Measurements from ENCODE around the gene DGKB. TPM values are rescaled to one million over a fixed set of nuclear protein-coding genes. Genes with fewer than 3 reads are reported as not detected.

The DGKB gene
- polyA plus RNA-seq, 6 donors from 2014 or later: not detected

DNA sequence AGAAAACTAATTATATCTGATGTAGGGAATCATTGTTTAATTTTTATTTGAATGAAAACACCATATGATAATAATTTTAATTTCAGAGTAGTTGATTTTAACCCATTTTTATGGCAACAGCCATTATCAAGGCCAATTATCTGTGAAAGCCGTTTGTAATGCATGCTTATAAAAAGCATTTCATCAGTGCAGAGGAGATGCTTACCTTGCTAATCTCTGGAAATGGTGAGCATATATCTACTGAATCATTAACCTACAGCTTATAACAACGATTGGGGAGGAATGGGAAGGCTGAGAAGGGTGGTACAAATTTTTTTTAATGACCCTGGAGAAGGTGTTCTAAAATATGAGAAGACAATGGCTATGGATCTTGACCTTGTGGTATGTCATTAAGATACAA is 235.6 kb downstream of the DGKB start:
- no peak for ATAC-seq (ENCODE audit: low read depth in 2 of 2)
- DNase-seq: no peak
- peaks cover 0 to 4% (median 0%) of the 10 kb centered on the region in 7 donors for H3K9me3 Mint-ChIP-seq
- no peaks in the 10 kb centered on the region for H3K36me3 Mint-ChIP-seq
- H3K4me1 Mint-ChIP-seq: no peaks in the 10 kb centered on the region
- H3K4me3 Mint-ChIP-seq: no peak overlapping the region
- H3K27me3 Mint-ChIP-seq: no peaks in the 10 kb centered on the region
- H3K27ac Mint-ChIP-seq: no peak overlapping the region

DNA sequence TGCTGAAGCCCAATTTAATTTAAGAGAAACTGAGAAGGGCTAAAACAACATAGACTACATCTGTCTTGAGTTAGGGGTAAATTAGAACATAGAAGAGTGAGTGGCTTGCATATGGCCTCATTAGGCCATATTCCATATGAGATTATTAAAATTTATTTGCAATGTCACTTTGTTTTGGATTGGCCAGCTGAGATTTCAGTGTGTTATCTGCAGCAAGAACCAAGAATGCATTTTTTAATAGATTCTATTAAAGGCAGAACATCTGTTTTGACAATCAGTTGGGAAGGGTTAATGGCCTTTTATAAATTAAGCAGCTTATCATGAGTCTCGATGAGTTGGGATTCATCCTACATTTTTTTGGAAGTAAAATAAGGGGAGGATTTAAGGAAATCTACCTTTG is 236.2 kb downstream of the DGKB start:
- H3K27ac Mint-ChIP-seq: no peak overlapping the region

DNA sequence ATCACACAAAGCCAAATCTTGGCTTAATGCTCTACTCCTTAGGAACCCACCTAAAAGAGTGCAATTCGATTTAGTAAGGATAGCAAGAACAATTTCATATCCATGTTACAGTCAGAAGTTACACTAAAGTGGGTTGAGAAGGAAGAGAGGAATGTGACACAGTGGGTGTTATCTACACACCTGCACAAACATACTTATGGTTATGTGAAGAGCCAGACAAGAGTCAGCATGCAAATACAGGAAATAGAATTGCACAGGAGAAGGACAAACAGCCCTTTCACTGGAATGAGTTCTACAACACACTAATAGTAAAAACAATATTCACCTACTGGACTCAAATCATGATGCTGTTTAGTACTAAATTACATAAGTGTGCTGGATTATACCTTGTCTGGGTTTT is 262.8 kb downstream of the DGKB start:
- H3K4me3 Mint-ChIP-seq: no peak overlapping the region
- no peaks in the 10 kb centered on the region for H3K36me3 Mint-ChIP-seq
- ATAC-seq (ENCODE audit: low read depth in 2 of 2) (no peak), DNase-seq (no peak)
- H3K9me3 Mint-ChIP-seq: peaks cover 1 to 20% (median 7%) of the 10 kb centered on the region in 7 donors
- H3K27me3 Mint-ChIP-seq: no peaks in the 10 kb centered on the region
- no peaks in the 10 kb centered on the region for H3K4me1 Mint-ChIP-seq
- no peak overlapping the region for H3K27ac Mint-ChIP-seq

More for the DNA sequence above, 236.2 kb downstream of the DGKB start:
- ATAC-seq (ENCODE audit: low read depth in 2 of 2): no peak
- Mint-ChIP-seq H3K4me3 (no peak overlapping the region), H3K4me1 (no peaks in the 10 kb centered on the region), H3K9me3 (peaks cover 0 to 4% (median 0%) of the 10 kb centered on the region in 7 donors), H3K36me3 (no peaks in the 10 kb centered on the region), H3K27me3 (no peaks in the 10 kb centered on the region)
- no peak for DNase-seq

DNA sequence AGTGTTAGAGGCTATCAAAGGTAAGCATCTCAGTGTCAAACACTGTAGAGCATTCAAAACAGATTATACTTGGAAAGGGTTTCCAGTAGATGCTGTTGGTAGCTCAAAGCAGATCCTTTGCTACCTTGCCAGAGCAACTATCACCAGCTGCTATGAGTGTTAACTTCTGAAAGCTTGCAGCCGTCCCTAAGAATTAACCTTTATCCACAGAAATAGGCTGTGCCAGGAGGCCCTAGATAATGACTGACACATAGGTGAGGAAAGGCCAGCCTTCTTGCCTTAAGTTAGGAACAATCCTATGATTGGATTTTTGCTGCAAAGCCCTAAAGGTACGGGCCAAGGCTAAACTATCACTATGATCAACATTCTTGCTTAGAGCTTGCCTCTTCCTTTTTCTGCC is 263.2 kb downstream of the DGKB start:
- Mint-ChIP-seq H3K27ac (no peak overlapping the region), H3K36me3 (no peaks in the 10 kb centered on the region), H3K4me3 (no peak overlapping the region), H3K27me3 (no peaks in the 10 kb centered on the region), H3K9me3 (peaks cover 0 to 16% (median 5%) of the 10 kb centered on the region in 7 donors), H3K4me1 (no peaks in the 10 kb centered on the region)
- ATAC-seq (ENCODE audit: low read depth in 2 of 2) (no peak), DNase-seq (no peak)

DNA sequence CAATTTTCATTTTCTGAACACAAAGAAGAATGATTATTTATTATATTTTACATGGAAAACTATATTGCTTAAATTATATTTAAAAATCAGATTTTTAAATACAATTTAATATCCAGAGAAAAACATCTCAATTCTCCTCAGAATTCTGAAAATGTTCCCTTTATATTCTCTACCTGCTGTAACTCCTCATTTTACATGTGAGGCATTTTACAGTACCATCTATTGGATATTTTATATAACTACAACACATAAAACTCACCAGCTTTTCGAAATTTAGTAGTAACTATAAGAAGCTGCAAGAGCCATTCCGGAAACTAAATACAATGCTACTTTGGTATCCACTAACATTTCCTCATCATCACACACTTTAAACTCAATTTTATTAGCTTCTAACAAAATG is 264.6 kb downstream of the DGKB start:
- no peak for DNase-seq
- Mint-ChIP-seq H3K4me1 (no peaks in the 10 kb centered on the region), H3K27ac (no peak overlapping the region), H3K4me3 (no peak overlapping the region), H3K36me3 (no peaks in the 10 kb centered on the region), H3K27me3 (no peaks in the 10 kb centered on the region), H3K9me3 (peaks cover 0 to 4% (median 0%) of the 10 kb centered on the region in 7 donors)
- ATAC-seq (ENCODE audit: low read depth in 2 of 2): no peak

DNA sequence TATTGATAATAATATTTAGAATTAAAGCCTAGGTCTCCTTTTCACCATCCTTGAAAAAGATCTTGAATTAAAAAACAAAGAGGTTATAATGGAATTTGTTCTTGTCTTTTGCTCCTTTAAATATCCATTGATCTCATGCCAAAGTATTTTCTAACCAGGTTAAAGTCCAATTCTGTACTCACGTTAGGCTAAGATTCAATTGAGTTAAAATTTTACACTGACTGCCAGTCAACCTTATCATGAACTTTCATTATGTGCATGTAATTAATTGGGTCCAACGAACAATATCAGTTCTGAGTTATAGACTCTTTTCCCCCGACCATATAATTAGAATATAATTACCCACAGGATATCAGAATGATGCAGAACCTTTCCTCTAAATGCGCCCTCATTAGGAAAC is 266.6 kb downstream of the DGKB start:
- DNase-seq: no peak
- Mint-ChIP-seq H3K27ac (no peak overlapping the region), H3K4me1 (no peaks in the 10 kb centered on the region), H3K9me3 (peaks cover 0 to 1% (median 0%) of the 10 kb centered on the region in 7 donors), H3K4me3 (no peak overlapping the region), H3K27me3 (no peaks in the 10 kb centered on the region), H3K36me3 (no peaks in the 10 kb centered on the region)
- ATAC-seq (ENCODE audit: low read depth in 2 of 2): no peak

DNA sequence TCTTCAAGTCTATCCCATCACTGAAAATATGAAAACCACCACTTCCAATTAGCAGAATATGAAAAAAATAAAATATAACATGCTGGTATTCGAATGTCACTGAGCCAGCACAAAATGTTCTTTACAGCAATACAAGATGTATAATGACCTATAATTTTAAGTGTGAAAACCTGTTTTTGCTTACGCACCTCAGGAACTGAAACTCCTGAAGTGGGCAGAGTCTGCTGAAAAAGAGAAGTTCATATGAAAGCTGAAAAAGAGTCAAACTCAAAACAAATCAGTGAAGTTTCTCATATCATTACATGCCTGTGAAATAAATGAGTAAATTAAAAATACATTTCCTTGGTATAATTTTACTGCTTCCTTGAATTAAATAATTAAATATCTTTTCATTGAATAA is 272.5 kb downstream of the DGKB start:
- DNase-seq (no peak), ATAC-seq (ENCODE audit: low read depth in 2 of 2) (no peak)
- Mint-ChIP-seq H3K27ac (no peak overlapping the region), H3K9me3 (peaks cover 0 to 2% (median 0%) of the 10 kb centered on the region in 7 donors), H3K27me3 (no peaks in the 10 kb centered on the region), H3K4me3 (no peak overlapping the region), H3K36me3 (no peaks in the 10 kb centered on the region), H3K4me1 (no peaks in the 10 kb centered on the region)

DNA sequence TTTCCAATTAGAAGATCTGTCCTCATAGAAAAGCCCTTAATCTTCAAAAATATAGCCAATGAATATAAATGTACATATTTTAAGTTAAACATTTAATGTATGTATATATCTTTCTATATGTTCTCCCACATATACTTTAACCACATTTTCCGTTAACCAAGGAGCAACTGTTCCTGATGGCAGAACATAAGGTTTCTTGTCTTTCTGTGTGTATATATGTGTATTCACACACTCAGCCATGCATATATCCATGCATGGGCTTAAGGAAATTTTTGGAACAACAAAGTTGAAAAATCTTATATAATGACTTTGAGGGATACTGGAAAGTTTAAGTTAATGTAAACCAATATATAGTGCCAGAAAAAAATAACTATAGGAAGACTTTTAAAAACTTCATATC is 274.0 kb downstream of the DGKB start:
- Mint-ChIP-seq H3K4me3 (no peak overlapping the region), H3K4me1 (no peaks in the 10 kb centered on the region), H3K27ac (no peak overlapping the region), H3K9me3 (peaks cover 0 to 2% (median 0%) of the 10 kb centered on the region in 7 donors), H3K36me3 (no peaks in the 10 kb centered on the region), H3K27me3 (no peaks in the 10 kb centered on the region)
- DNase-seq (no peak), ATAC-seq (ENCODE audit: low read depth in 2 of 2) (no peak)

DNA sequence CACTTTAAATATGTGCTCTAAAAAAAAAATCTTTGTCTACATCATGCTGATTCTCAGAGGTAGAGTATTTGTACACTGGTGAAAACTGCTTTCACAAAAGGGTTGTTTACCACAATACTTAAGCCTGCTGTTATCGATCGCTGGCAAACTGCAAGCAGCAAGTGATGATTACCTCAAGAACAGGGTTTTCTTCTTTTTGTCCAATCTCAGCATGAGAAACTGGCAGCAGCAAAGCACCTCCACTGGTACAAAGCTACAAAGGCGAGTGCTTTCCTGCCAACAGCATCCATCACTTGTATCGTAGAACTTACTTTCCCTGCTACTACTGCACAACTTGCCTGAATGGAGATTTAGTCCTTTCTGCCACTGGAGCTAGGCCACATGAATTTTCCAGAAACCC is 276.5 kb downstream of the DGKB start:
- no peak for ATAC-seq (ENCODE audit: low read depth in 2 of 2)
- H3K4me1 Mint-ChIP-seq: no peaks in the 10 kb centered on the region
- no peaks in the 10 kb centered on the region for H3K36me3 Mint-ChIP-seq
- no peaks in the 10 kb centered on the region for H3K27me3 Mint-ChIP-seq
- no peak overlapping the region for H3K27ac Mint-ChIP-seq
- no peak for DNase-seq
- no peak overlapping the region for H3K4me3 Mint-ChIP-seq
- H3K9me3 Mint-ChIP-seq: peaks cover 0 to 2% (median 0%) of the 10 kb centered on the region in 7 donors

DNA sequence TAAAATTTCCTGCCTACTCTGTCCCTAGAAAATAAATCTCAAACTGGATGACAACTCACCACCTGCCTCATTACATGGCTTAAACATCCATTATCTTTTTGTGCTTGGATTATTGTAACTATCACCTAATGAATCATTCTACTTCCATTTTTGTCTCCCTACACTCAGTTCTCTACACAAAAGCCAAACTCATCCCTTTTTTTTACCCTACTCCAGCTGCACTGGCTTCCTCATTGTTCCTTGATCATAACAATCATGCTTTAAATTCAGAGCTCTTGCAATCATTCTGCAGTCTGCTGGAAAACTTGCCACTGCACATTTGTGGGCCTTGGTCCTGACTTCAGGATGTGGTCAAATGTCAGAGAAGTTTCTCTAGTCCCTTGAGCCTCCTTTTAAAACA is 280.0 kb downstream of the DGKB start:
- ATAC-seq (ENCODE audit: low read depth in 2 of 2): no peak
- no peak for DNase-seq
- no peaks in the 10 kb centered on the region for H3K36me3 Mint-ChIP-seq
- no peak overlapping the region for H3K27ac Mint-ChIP-seq
- H3K9me3 Mint-ChIP-seq: peaks cover 0 to 2% (median 0%) of the 10 kb centered on the region in 7 donors
- H3K4me3 Mint-ChIP-seq: no peak overlapping the region
- no peaks in the 10 kb centered on the region for H3K4me1 Mint-ChIP-seq
- no peaks in the 10 kb centered on the region for H3K27me3 Mint-ChIP-seq

DNA sequence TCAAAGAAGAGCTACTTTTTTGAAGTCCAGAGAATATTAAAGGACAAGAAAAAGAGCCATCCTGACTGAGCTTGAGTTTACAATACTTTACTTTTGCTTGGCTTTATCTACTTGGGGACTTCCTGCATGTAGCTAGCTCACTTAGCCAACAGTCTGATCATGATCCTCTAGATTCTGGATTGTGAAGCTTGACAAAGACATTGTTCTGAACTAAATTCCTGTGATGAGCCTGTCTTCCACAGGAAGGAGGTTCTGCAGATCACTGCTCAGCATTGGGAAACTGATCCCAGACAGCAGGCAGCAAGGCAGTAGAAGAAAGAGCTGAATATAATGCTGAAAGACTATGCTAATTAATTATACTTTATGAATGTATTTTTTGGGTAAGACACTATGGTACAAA is 296.4 kb downstream of the DGKB start:
- Mint-ChIP-seq H3K4me3 (peak overlapping the region in 1 of 8 donors; percentile 11), H3K9me3 (peaks cover 0 to 9% (median 4%) of the 10 kb centered on the region in 7 donors), H3K27ac (peak overlapping the region in 1 of 6 donors; percentile 12), H3K27me3 (no peaks in the 10 kb centered on the region), H3K4me1 (no peaks in the 10 kb centered on the region), H3K36me3 (no peaks in the 10 kb centered on the region)
- DNase-seq (no peak), ATAC-seq (ENCODE audit: low read depth in 2 of 2) (no peak)

DNA sequence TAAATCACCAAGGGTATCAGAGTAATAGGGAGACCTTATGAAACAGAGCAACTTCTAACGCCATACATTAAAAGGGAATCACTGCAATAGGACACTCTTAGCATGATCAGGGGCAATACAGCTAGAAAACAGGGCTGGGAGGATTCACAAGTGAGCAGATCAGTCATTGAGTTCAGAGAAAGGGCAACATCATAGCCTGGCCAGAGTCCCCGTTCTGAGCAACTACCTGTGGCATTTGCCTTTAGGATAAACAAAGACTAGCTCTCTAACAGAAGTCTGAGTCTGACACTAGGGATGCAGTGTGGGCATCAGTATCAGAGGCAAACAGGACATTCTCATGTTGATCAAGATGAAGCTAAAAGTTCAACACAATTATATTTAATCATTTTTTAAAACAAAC is 297.9 kb downstream of the DGKB start:
- no peak for ATAC-seq (ENCODE audit: low read depth in 2 of 2)
- H3K9me3 Mint-ChIP-seq: peaks cover 0 to 9% (median 4%) of the 10 kb centered on the region in 7 donors
- no peaks in the 10 kb centered on the region for H3K4me1 Mint-ChIP-seq
- H3K4me3 Mint-ChIP-seq: no peak overlapping the region
- no peaks in the 10 kb centered on the region for H3K27me3 Mint-ChIP-seq
- H3K36me3 Mint-ChIP-seq: no peaks in the 10 kb centered on the region
- no peak overlapping the region for H3K27ac Mint-ChIP-seq
- DNase-seq: no peak

DNA sequence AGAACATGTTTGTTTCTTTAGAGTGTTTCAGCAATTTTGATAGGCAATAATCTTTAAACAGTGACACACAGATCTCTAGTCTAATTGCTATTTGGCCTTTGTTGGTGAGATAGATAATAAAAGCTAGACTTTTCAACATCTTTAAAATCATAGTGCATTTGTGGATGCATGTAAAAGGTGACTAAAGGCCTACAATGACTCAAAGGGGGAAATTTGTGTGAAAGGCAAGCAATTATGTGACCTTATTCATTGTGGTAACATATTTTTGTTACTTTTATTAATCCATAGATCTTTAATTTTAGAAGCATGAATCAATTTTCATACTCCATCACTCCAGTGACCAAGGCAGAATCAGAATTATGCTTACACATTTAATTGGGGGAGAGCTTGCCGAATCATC is 299.7 kb downstream of the DGKB start:
- H3K27me3 Mint-ChIP-seq: no peaks in the 10 kb centered on the region
- ATAC-seq (ENCODE audit: low read depth in 2 of 2) (no peak), DNase-seq (no peak)
- no peaks in the 10 kb centered on the region for H3K36me3 Mint-ChIP-seq
- no peak overlapping the region for H3K27ac Mint-ChIP-seq
- no peaks in the 10 kb centered on the region for H3K4me1 Mint-ChIP-seq
- peaks cover 0 to 9% (median 0%) of the 10 kb centered on the region in 7 donors for H3K9me3 Mint-ChIP-seq
- H3K4me3 Mint-ChIP-seq: no peak overlapping the region

DNA sequence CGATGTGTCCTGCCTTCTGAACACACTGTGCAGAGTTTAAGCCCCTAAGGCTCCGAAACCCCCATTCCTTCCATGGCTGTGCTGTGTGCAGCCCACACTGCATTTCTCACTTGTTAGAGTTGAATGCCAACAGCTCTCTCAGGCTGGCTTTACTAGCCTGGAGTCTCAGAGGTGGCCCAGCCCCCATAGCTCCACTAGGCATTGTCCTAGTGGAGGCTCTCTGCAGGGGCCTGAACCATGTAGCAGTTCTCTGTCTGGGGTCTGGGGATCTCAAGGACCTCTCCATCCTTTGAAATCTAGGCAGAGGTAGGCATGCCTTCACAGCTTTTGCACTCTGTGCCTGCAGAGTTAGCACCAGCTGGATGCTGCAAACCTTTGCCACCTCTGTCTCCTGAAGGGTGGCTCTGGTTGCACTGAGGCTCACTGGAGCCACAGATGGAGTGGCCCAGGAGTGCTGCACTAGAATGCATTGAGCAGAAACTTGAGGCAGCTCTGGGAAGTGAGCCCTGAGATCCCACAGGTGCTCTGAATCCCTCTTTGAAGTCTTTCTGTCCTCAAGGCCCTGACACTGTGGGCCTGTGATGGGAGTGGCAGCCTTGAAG is 301.7 kb downstream of the DGKB start:
- no peak for DNase-seq
- peaks cover 0 to 10% (median 0%) of the 10 kb centered on the region in 7 donors for H3K9me3 Mint-ChIP-seq
- ATAC-seq (ENCODE audit: low read depth in 2 of 2): no peak
- H3K4me1 Mint-ChIP-seq: no peaks in the 10 kb centered on the region
- H3K27me3 Mint-ChIP-seq: no peaks in the 10 kb centered on the region
- no peaks in the 10 kb centered on the region for H3K36me3 Mint-ChIP-seq
- H3K4me3 Mint-ChIP-seq: no peak overlapping the region
- H3K27ac Mint-ChIP-seq: no peak overlapping the region

DNA sequence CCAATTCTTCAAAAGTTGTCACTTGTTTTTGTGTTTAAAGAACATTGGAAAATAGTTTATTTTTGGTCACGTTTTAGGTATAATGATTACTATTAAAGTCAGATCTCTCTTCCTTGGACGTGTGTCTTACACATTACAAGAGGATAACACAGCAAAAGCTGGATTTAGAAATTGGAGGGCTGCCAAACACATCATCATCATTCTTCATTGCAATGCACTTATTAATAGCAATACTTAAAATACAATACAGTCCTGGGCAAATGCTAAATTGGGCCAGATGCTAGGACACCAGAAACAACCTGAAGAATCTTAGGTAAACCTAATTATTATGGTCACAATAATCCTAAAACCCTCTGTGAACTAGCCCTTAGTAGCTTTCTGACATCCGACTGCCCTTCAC is 303.6 kb downstream of the DGKB start:
- ATAC-seq (ENCODE audit: low read depth in 2 of 2) (no peak), DNase-seq (no peak)
- Mint-ChIP-seq H3K27me3 (no peaks in the 10 kb centered on the region), H3K9me3 (peaks cover 0 to 10% (median 0%) of the 10 kb centered on the region in 7 donors), H3K4me1 (no peaks in the 10 kb centered on the region), H3K36me3 (no peaks in the 10 kb centered on the region), H3K4me3 (no peak overlapping the region), H3K27ac (no peak overlapping the region)
